ENCODE results near the gene CDH4. TPM values are rescaled to one million over a fixed set of nuclear protein-coding genes. Genes with fewer than 3 reads are reported as not detected.

Gene CDH4
- polyA plus RNA-seq, 1 donor (not counting 4 experiments of a cell fraction or from before 2014, with no cell fraction given), result 2.2 TPM

DNA sequence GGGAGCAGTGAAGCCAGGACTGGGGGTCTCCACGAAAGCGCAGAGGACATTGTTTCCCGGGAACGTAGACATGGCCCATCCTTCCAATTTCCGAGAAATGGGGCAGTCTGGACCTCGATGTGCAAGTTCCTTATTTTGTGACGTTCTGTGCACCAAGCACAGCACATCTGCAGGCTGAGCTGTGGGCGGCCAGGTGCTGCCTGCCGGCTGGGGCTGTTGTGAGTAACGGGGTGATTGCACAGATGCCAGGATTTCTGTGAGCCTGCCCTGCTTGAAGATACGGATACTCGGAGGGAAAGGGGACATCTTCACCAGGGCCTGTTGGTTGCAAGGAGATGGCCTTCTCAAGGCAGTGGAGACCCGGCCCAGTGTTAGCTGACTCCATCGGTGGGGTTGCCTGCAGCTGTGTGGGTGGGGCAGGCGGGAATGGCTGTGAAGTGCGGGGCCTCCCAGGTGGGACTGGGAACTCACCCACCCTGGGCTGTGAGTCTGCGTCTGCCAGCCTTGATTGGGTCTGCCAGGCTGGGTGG, 27.6 kb downstream of the CDH4 start:
- dilution Hi-C loops (cut with MboI; ENCODE audit: extremely low pct_ligation_motif_present, low sequenced_read_pairs), result no loop called here
- Histone ChIP-seq H3K4me3 (ENCODE audit: control insufficient read depth in 2 of 3, extremely low read depth in 1 of 3, insufficient read depth in 2 of 3, low read depth in 1 of 3, low read length in 3 of 3) (no peak overlapping the region), H2AFZ (ENCODE audit: control insufficient read depth, low read length) (no peak overlapping the region), H3K36me3 (ENCODE audit: control insufficient read depth in 2 of 2, extremely low read depth in 1 of 2, insufficient read depth in 2 of 2, low read length in 2 of 2) (no peaks in the 10 kb centered on the region), H3K9me3 (ENCODE audit: control insufficient read depth, low read depth, low read length) (no peaks in the 10 kb centered on the region), H3K4me2 (ENCODE audit: control insufficient read depth, extremely low read depth, insufficient read depth, low read depth, low read length) (no peak overlapping the region), H4K20me1 (ENCODE audit: control insufficient read depth, extremely low read depth, insufficient read depth, low read length) (peaks cover 52% of the 10 kb centered on the region), H3K79me2 (ENCODE audit: control insufficient read depth, insufficient read depth, low read length) (peaks cover 68% of the 10 kb centered on the region), H3K9me1 (ENCODE audit: control insufficient read depth, extremely low read depth, insufficient read depth, low read length) (no peaks in the 10 kb centered on the region), H3K4me1 (ENCODE audit: control insufficient read depth, extremely low read depth, insufficient read depth, low read length) (peaks cover 5% of the 10 kb centered on the region), H3K9ac (ENCODE audit: control insufficient read depth, extremely low read depth, insufficient read depth, low read length) (no peak overlapping the region), H3K27me3 (ENCODE audit: control insufficient read depth, extremely low read depth, insufficient read depth, low read length) (no peaks in the 10 kb centered on the region), H3K27ac (ENCODE audit: control insufficient read depth, insufficient read depth, low read length) (no peak overlapping the region)
- no peak for FAIRE-seq
- TF ChIP-seq EZH2 (IDR thresholded peaks at IDR 0.05; ENCODE audit: low read length), result no peak
- TF ChIP-seq, protein P1, sequence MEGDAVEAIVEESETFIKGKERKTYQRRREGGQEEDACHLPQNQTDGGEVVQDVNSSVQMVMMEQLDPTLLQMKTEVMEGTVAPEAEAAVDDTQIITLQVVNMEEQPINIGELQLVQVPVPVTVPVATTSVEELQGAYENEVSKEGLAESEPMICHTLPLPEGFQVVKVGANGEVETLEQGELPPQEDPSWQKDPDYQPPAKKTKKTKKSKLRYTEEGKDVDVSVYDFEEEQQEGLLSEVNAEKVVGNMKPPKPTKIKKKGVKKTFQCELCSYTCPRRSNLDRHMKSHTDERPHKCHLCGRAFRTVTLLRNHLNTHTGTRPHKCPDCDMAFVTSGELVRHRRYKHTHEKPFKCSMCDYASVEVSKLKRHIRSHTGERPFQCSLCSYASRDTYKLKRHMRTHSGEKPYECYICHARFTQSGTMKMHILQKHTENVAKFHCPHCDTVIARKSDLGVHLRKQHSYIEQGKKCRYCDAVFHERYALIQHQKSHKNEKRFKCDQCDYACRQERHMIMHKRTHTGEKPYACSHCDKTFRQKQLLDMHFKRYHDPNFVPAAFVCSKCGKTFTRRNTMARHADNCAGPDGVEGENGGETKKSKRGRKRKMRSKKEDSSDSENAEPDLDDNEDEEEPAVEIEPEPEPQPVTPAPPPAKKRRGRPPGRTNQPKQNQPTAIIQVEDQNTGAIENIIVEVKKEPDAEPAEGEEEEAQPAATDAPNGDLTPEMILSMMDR (optimal IDR thresholded peaks at IDR 0.05 in 1 of 3, IDR thresholded peaks at IDR 0.05 in 1 of 3, conservative IDR thresholded peaks at IDR 0.05 in 1 of 3; ENCODE audit: extremely low read depth in 1 of 3, insufficient read depth in 2 of 3, low read length in 3 of 3), result no peak
- DNase-seq (ENCODE audit: low read depth, low spot score), result no peak

DNA sequence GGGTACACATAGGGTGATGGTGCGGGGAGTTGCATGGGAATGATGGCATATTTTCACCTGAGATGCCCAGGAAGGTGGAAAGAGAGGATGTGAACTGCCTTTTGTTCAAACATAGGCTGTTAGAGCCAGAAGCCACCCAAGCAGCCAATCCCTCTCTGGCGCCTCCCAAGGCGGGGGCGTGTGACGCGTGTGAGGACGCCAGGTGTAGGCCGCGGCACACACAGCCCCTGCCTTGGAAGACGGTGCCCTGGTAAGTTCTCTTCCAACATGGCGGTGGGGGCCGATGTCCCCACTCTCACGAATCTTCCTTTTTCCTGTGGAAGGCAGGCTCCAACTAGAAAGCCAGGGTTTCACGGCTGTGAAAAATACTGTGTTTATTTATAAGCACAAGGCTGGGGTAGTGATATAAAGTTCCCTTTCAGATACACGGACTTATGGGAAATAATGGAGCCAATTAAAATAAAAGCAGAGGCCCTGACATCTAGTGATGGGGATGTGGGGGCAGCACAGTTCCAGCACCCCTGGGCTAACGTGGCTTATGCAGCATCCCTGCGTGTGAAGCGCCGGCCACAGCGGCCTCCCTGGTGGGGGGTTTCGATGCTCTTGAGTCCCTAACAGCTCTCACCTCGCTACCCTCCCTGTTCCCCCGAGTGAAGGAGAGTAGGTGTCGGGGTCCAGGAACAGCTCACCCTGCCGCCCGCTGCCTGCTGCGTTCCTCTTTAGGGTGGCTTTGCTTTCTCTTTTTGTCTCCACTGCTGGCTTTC, 28.3 kb downstream of the CDH4 start:
- TF ChIP-seq EZH2 (IDR thresholded peaks at IDR 0.05; ENCODE audit: low read length), result no peak
- TF ChIP-seq, protein P1 (optimal IDR thresholded peaks at IDR 0.05 in 1 of 3, IDR thresholded peaks at IDR 0.05 in 1 of 3, conservative IDR thresholded peaks at IDR 0.05 in 1 of 3; ENCODE audit: extremely low read depth in 1 of 3, insufficient read depth in 2 of 3, low read length in 3 of 3), result no peak
- H3K9me3 ChIP-seq (ENCODE audit: control insufficient read depth, low read depth, low read length), result no peaks in the 10 kb centered on the region
- no peak overlapping the region for H3K27ac ChIP-seq (ENCODE audit: control insufficient read depth, insufficient read depth, low read length)
- no peak overlapping the region for H3K4me2 ChIP-seq (ENCODE audit: control insufficient read depth, extremely low read depth, insufficient read depth, low read depth, low read length)
- H3K27me3 ChIP-seq (ENCODE audit: control insufficient read depth, extremely low read depth, insufficient read depth, low read length), result no peaks in the 10 kb centered on the region
- H3K36me3 ChIP-seq (ENCODE audit: control insufficient read depth in 2 of 2, extremely low read depth in 1 of 2, insufficient read depth in 2 of 2, low read length in 2 of 2), result peaks cover 0 to under 1% of the 10 kb centered on the region in 2 experiments
- peaks cover 62% of the 10 kb centered on the region for H3K79me2 ChIP-seq (ENCODE audit: control insufficient read depth, insufficient read depth, low read length)
- FAIRE-seq, result no peak
- no peak overlapping the region for H3K4me3 ChIP-seq (ENCODE audit: control insufficient read depth in 2 of 3, extremely low read depth in 1 of 3, insufficient read depth in 2 of 3, low read depth in 1 of 3, low read length in 3 of 3)
- peaks cover 5% of the 10 kb centered on the region for H3K4me1 ChIP-seq (ENCODE audit: control insufficient read depth, extremely low read depth, insufficient read depth, low read length)
- dilution Hi-C loops (cut with MboI; ENCODE audit: extremely low pct_ligation_motif_present, low sequenced_read_pairs), result no loop called here
- no peak overlapping the region for H3K9ac ChIP-seq (ENCODE audit: control insufficient read depth, extremely low read depth, insufficient read depth, low read length)
- no peak overlapping the region for H2AFZ ChIP-seq (ENCODE audit: control insufficient read depth, low read length)
- H4K20me1 ChIP-seq (ENCODE audit: control insufficient read depth, extremely low read depth, insufficient read depth, low read length), result peaks cover 58% of the 10 kb centered on the region
- no peak for DNase-seq (ENCODE audit: low read depth, low spot score)
- no peaks in the 10 kb centered on the region for H3K9me1 ChIP-seq (ENCODE audit: control insufficient read depth, extremely low read depth, insufficient read depth, low read length)

Data from keratinocyte (primary cell).